G401 (cell line): Measurements from ENCODE around the gene DCAF8L1. TPM values are rescaled to one million over a fixed set of nuclear protein-coding genes. Genes with fewer than 3 reads are reported as not detected.
"Not testable (repeated sequence)": the region's sequence is repeated elsewhere in the genome, so short reads cannot be mapped to it uniquely, and the experiment has no call there.

ENCODE experiments used
- DNase-seq: peaks from one replicate; pipeline ENCODE4 v3.0.0-alpha.2; 2015; ENCODE audit warnings: low spot score
- in situ Hi-C: cut with HindIII; loops from 2 replicates; pipeline ENCODE4 v1.10.0; 2016; ENCODE audit warnings: low sequenced_read_pairs, mixed read lengths
- total RNA-seq: library from RNA; depleted of rRNA; stranded (reverse); fragments of >200 nt; shearing (Covaris generic); gene quantifications from 2 replicates; pipeline ENCODE4 v1.2.3, GENCODE V29; 2014; rRNA removed

The DCAF8L1 gene
- total RNA-seq = not detected in 2 replicates

GRCh38 chrX:27981349-27981748 is at the start of gene DCAF8L1:
TSS of gene DCAF8L1 (minus strand) at chrX:27981449. CDS start at chrX:27981334, 115 bp downstream.
- in situ Hi-C loops = no loop called here
- DNase-seq = no peak

DNA sequence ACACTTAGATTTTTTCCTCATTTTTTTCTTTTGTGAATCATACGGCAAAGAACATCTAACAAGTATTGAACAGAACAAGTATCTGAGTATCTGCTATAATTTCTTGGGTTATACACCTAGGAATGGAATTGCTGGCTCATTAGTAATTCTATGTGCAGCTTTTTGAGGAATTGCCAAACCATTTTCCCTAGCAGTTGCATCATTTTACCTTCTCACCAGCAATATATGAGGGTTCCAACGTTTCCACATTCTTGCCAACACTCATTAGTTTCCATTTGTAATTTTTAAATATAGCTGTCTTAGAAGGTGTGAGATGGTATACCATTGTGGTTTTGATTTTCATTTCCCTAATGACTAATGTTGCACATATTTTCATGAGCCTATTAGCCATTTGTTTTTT is 41.1 kb upstream of the DCAF8L1 start:
- in situ Hi-C loops = no loop called here
- no peak for DNase-seq

DNA sequence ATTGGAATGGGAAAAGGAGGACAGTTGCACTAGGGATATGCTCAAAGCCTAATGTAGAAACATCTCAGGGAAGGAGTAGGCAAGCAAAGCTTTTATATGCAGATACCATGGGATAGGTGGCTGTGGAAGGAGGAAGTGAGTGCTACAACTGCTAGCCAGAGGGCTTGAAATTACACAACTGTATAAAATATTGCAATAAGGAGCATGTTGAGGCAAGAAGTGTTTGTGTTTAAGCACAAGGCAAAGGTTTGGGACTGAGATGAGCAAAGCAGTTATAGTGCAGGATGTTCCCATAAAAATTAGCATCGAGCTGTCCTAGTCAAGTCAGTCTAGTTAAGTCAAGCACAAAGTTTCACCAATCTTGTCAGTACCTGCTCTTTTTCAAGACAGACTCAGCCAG is 35.6 kb upstream of the DCAF8L1 start:
- in situ Hi-C loops = no loop called here
- no peak for DNase-seq

GRCh38 chrX:28015993-28016392 is 34.7 kb upstream of the DCAF8L1 start:
- no peak for DNase-seq
- in situ Hi-C loops = no loop called here

GRCh38 chrX:28010875-28011274 is 29.6 kb upstream of the DCAF8L1 start:
- in situ Hi-C loops = no loop called here
- DNase-seq = no peak

GRCh38 chrX:27998666-27999065 is 17.4 kb upstream of the DCAF8L1 start:
- DNase-seq = no peak
- in situ Hi-C loops = no loop called here

DNA sequence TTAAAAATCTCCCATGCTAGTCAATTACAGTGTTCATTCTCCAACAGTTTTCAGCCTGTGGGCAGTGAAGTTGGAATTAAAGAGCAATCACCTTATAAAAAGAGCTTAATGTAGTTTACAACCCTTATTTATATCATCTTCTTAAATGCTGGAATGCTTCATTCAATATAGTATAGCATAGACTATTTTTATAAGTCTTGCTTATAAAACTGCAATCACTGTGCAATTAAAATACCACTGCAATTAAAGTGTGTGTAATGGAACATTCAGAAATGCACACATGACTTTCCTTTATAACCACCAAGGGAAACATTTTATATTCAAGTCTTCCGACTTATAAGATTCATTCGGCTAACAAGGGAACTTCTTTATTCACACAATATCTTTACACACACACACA is 16.4 kb upstream of the DCAF8L1 start:
- in situ Hi-C loops = no loop called here
- DNase-seq = no peak

GRCh38 chrX:27996132-27996531 is 14.9 kb upstream of the DCAF8L1 start:
- in situ Hi-C loops = no loop called here
- DNase-seq = no peak

- DNase-seq = no peak
- in situ Hi-C loops = no loop called here
Measured at GRCh38 chrX:27995611-27996010, 14.4 kb upstream of the DCAF8L1 start.

- DNase-seq = no peak
- in situ Hi-C loops = no loop called here
Measured at GRCh38 chrX:27987862-27988646, 6.8 kb upstream of the DCAF8L1 start.

DNA sequence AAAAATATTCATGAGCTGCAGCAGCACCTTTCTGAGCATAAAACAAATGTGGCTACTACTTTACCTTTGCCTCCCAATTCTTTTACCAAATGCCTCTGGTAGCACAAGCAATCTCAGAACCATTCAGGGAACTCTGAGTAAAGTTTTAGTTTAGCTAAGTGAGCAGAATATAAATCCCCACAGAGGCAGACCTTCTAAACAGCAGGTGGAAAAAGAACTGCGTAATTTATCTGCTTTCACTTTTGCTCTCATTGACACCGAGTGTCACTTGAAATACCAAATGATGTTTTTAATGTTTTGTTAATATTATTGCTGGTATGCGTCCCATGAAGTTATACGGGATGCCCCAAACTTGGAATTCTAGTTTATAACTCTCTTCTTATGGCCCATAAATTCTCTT is 4.3 kb downstream of the DCAF8L1 start:
- in situ Hi-C loops, DNase-seq: not testable (repeated sequence)

GRCh38 chrX:27976284-27976683 is 5.0 kb downstream of the DCAF8L1 start:
- in situ Hi-C loops = no loop called here
- DNase-seq = no peak

DNA sequence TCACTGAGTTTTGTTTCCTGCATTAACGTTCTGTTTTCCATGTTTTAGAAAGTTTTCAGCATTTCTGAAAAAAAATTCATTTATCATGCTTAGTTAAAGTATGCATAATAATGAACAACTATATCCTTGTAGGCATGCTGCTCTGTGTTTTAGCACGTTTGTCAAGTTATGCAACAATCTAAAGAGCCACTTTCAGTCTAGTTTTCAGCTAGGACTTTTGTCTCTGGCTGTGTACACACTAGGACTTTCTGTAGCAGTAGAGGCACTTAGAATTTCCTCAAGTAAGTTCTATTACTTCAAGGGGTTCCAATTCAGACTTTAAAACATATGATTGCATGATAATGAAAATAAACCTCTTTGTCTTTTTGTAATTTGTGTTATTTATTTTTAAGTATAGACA is 12.4 kb downstream of the DCAF8L1 start:
- in situ Hi-C loops = no loop called here
- no peak for DNase-seq

- DNase-seq = no peak
- in situ Hi-C loops = no loop called here
Measured at GRCh38 chrX:27968352-27968751, 12.9 kb downstream of the DCAF8L1 start.

DNA sequence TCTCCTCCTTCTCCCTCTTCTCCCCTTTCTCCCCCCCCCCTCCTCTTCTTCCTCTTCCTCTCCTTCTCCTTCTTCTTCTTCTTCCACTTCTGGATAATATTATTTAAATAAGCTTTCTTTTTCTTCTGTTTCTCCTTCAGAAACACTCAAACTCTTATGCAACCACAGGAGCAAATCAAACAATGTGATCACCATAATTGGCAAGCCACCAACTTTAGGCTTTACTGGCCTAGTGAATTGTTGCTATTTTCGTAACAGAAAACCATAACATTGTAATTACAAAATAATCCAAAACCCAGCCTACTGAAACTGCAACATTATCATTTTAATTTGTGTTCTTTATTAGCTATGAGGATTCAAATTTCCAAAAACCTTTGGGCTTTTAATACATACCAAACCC is 14.3 kb downstream of the DCAF8L1 start:
- in situ Hi-C loops = no loop called here
- DNase-seq = no peak

- DNase-seq = no peak
- in situ Hi-C loops = no loop called here
Measured at GRCh38 chrX:27966492-27966891, 14.8 kb downstream of the DCAF8L1 start.

GRCh38 chrX:27965348-27965747 is 15.9 kb downstream of the DCAF8L1 start:
- DNase-seq, in situ Hi-C loops: not testable (repeated sequence)

DNA sequence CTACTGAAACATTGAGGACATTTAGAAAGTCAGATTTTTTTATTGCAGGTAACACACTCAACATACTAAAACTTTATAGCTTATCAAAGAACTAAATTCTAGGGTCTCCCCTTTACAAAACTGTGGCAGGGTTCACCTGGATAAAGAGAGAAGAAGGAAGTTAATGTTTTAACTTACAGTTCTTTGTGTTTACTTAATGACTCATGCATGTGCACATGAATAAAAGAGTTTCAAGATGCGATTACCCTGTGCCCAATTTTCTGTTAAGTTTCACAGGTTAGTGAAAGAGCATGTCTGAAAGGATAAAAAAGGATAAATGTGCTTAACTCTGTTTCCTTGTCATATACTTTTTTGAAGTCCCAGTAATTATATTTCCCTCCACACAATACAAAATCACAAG is 16.8 kb downstream of the DCAF8L1 start:
- DNase-seq = no peak
- in situ Hi-C loops = no loop called here

DNA sequence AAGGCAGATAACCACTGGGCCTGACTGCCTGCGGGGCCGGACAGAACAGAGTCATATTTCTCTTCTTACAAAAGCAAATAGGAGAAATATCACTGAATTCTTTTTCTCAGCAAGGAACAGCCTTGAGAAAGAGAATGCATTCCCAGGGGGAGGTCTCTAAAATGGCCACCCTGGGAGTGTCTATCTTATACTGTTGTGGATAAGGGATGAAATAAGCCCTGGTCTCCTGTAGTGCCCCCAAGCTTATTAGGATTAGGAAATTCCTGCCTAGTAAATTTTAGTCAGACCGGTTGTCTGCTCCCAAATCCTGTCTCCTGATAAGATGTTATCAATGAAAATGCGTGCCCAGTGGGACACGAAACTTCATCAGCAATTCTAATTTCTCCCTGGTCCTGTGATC is 20.8 kb downstream of the DCAF8L1 start:
- DNase-seq, in situ Hi-C loops: not testable (repeated sequence)

- no peak for DNase-seq
- in situ Hi-C loops = no loop called here
Measured at GRCh38 chrX:27953171-27953570, 28.1 kb downstream of the DCAF8L1 start.

DNA sequence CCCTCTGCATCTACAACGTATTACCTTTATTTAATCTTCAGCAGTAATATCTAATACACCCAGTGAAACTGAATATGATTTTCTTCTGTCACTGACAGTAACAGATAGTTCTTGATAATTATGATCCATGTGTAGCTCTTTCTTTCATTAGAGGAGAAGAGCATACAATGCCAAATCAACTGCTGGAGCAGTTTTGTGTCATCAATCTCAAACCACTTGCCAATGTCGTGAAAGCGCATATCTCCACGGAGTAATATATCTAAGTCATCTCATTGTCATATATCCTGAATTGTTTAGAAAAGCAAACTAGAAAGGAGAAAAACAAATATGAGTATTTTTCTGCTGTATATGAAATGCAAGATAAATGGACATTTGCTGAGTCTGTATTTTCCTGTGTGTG is 47.9 kb downstream of the DCAF8L1 start:
- DNase-seq = no peak
- in situ Hi-C loops = no loop called here
